ENCODE data around the gene PPP4R3C.
"Not testable (repeated sequence)": the region's sequence is repeated elsewhere in the genome, so short reads cannot be mapped to it uniquely, and the experiment has no call there.

PPP4R3C gene

GRCh38 chrX:27463187-27463586, at the start of gene PPP4R3C:
TSS of gene PPP4R3C (minus strand) at chrX:27463341. CDS start at chrX:27463296, 45 bp downstream.
- DNase-seq, result no peak

GRCh38 chrX:27491397-27491796, 28.3 kb upstream of the PPP4R3C start:
- no peak for DNase-seq

- no peak for DNase-seq
Observed at GRCh38 chrX:27466051-27466450, 2.9 kb upstream of the PPP4R3C start.

- DNase-seq, result no peak
Observed at GRCh38 chrX:27465036-27465435, 1.9 kb upstream of the PPP4R3C start.

GRCh38 chrX:27459129-27459528, 4.0 kb downstream of the PPP4R3C start:
- not testable (repeated sequence) for DNase-seq

GRCh38 chrX:27458544-27458943, 4.6 kb downstream of the PPP4R3C start:
- not testable (repeated sequence) for DNase-seq

GRCh38 chrX:27451324-27451723, 11.8 kb downstream of the PPP4R3C start:
- DNase-seq, result no peak

- DNase-seq, result no peak
Observed at GRCh38 chrX:27446423-27446822, 16.7 kb downstream of the PPP4R3C start.

- DNase-seq, result no peak
Observed at GRCh38 chrX:27445438-27445837, 17.7 kb downstream of the PPP4R3C start.

GRCh38 chrX:27444093-27444908, 18.8 kb downstream of the PPP4R3C start:
- DNase-seq, result no peak

- not testable (repeated sequence) for DNase-seq
Observed at GRCh38 chrX:27442392-27442791, 20.7 kb downstream of the PPP4R3C start.

- DNase-seq, result no peak
Observed at GRCh38 chrX:27439771-27440170, 23.4 kb downstream of the PPP4R3C start.

- no peak for DNase-seq
Observed at GRCh38 chrX:27438937-27439336, 24.2 kb downstream of the PPP4R3C start.

- no peak for DNase-seq
Observed at GRCh38 chrX:27435031-27435430, 28.1 kb downstream of the PPP4R3C start.

Measured in NCI-H345 (cell line).